Epithelial cell of proximal tubule (primary cell): ENCODE data around the gene MAG. TPM values are rescaled to one million over a fixed set of nuclear protein-coding genes. Genes with fewer than 3 reads are reported as not detected.

Source experiments
- DNase-seq: peaks from one replicate; pipeline ENCODE4 v3.0.0-alpha.2; 2011; ENCODE audit warnings: low read depth
- H3K4me3 ChIP-seq: 2 replicates; pipeline ENCODE4 v1.5.1; 2011; ENCODE audit warnings: low read depth, mild to moderate bottlenecking, low read length
- CTCF ChIP-seq: conservative IDR thresholded peaks from 2 replicates; pipeline ENCODE4 v1.5.1; 2012; ENCODE audit warnings: low read depth, mild to moderate bottlenecking, low read length
- total RNA-seq: library from RNA; depleted of rRNA; stranded (reverse); fragments of >200 nt; gene quantifications from 2 replicates; pipeline ENCODE4 v1.2.3, GENCODE V29; 2015

Gene MAG
- total RNA-seq, 1 donor from 2014 or later = not detected

- peak overlapping the region; percentile 89 for H3K4me3 ChIP-seq
- no peak for TF ChIP-seq CTCF
- no peak for DNase-seq
Observed at GRCh38 chr19:35266520-35267352, 25.2 kb upstream of the MAG start.

GRCh38 chr19:35267353-35267817, 24.6 kb upstream of the MAG start:
- no peak for DNase-seq
- H3K4me3 ChIP-seq = peak overlapping the region; percentile 89
- TF ChIP-seq CTCF = no peak

- H3K4me3 ChIP-seq = peak overlapping the region; percentile 89
- no peak for TF ChIP-seq CTCF
- no peak for DNase-seq
Observed at GRCh38 chr19:35267818-35268535, 24.0 kb upstream of the MAG start.

- DNase-seq = no peak
- no peak for TF ChIP-seq CTCF
- peak within 1 kb of the TSS; percentile 89 for H3K4me3 ChIP-seq
Observed at GRCh38 chr19:35268536-35269437, 23.2 kb upstream of the MAG start, which contains the start of gene USF2. USF2 (plus strand) TSS chr19:35268962; CDS start chr19:35269102, 140 bp downstream.

GRCh38 chr19:35269438-35270117, 22.4 kb upstream of the MAG start:
- DNase-seq = no peak
- peak; percentile 56 for TF ChIP-seq CTCF
- H3K4me3 ChIP-seq = peak overlapping the region; percentile 60

GRCh38 chr19:35270381-35270811, 21.6 kb upstream of the MAG start:
- TF ChIP-seq CTCF = no peak
- peak overlapping the region; percentile 60 for H3K4me3 ChIP-seq
- DNase-seq = no peak
